ENCODE measurements around the gene LITAFD.
"Not testable (repeated sequence)": the region's sequence is repeated elsewhere in the genome, so short reads cannot be mapped to it uniquely, and the experiment has no call there.

- TF ChIP-seq EZH2 (IDR thresholded peaks at IDR 0.05); POLR2AphosphoS5 (IDR thresholded peaks at IDR 0.05; ENCODE audit: borderline replicate concordance, low read depth, low read length): not testable (repeated sequence)
Observed at GRCh38 chr16:8843296-8843695, 38.9 kb upstream of the LITAFD start.
